ENCODE results near the gene MGAT3.
A peak's percentile ranks its signal among the peaks of the same experiment; 100 is the strongest.
"Not testable (repeated sequence)": the region's sequence is repeated elsewhere in the genome, so short reads cannot be mapped to it uniquely, and the experiment has no call there.

Gene MGAT3

DNA sequence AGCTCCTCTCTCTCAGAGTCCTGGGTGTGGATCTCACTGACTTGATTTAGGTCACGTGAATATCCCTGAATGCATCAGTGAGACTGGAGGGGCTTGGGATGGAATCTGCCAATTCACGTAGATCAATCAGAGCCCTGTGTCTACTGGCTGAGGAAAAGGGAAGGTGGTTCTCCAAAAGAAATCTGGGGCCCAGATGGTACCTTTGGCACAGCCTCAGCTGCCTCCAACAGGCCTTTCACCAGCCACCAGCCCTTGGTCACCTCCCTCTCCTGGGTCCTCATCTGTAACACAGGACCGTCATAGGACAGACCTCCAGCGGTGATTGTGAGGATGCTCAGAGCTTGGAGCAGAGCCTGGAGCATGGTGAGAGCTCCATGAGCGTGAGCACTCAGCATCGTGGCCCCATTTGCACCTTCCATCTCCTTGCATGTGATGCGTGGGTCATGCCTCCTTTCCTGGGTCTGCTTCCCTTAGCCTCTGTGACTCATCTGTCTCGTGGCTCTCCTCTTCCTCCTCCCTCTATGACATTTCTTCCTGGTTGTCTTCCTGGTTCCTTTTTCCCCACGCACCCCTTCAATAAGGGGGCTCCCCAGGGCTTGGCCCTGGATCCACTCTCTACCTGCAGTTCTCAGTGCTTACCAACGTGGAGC, 37.8 kb downstream of the MGAT3 start:
- DNase-seq, result no peak

DNA sequence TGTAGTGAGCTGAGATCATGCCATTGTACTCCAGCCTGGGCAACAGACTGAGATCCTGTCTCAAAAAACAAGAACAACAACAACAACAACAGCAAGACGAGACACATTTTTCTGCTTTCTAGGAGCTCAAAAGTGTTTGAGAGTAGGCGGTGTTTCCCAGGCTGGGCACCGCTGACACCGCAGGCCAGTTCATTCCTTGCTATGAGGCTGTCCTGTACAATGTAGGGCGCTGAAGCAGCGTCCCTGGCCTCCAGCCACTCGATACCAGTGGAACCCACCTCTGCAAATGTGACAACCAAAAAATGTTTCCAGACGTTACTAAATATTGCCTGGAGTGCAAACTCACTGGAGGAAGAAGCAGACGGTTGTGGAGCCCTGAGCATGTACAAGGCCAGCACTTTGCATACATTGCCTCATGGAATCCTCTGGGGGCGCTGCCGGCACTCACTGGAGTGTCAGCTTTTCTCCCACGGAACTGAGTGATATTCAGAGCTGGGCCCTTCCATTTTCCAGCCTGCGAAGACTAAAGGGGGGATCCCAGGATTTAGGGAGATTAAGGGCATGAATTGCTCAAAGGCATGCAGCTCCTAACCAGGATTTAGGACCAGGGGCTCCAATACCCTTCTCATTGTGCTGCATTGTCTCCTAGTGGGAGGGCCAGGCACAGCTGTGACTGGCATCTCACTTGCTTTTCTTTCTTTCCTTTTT, 39.5 kb downstream of the MGAT3 start:
- peak; percentile 13 for DNase-seq

DNA sequence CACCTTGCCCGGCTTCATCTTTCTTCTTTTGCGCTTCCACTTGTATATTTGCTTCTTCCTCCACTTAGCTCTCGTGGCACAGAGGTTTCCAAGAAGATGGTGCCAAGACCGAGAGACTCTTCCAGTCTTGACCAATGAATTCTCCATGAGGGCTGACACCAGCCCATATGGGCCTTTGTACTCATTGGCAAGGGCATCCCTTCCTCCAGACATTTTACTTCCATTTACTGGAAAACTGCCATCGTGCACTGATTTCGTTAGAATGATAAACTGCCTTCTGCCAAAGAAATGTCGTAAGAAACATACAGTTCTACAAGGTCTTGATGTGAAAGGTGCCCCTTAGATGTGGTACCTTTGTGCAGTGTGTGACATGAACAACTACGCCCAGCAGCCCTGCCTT, 40.6 kb downstream of the MGAT3 start:
- no peak for DNase-seq

DNA sequence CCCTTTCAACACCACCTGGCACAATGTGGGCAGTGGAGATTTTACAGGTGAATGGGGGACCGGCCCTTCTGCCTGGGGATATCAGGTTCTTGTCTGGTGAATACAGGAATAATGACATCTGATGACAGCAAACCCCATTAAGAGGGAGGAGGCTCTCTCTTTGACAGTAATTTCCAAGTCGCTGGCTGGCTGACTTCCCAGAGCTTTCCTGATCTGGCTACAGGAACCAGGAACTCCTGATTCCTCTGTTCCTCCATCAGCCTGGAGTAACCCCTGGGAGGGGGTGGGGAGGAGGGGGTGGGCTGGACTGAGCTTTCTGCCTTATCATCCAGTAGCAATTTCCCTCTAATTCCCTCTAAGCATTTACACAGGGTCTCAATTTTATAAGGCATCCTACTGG, 41.6 kb downstream of the MGAT3 start:
- DNase-seq, result no peak

DNA sequence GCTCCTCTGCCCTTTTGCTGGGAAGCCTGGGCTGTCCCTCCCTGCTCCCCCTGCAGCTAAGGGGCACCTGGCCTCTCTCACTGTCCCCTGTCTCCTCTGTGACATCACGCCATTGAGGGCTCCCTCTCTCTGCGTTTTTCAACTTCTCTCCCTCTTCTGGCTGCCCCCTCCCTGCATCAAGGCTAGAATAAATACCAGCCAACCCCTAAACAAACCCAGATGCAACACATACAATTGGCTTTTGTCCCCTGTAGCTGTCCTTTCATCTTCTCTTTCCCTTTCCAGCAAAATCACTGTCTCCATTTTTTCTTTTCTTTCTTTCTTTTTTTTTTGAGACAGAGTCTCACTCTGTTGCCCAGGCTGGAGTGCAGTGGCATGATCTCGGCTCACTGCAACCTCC, 42.0 kb downstream of the MGAT3 start:
- DNase-seq, result no peak

DNA sequence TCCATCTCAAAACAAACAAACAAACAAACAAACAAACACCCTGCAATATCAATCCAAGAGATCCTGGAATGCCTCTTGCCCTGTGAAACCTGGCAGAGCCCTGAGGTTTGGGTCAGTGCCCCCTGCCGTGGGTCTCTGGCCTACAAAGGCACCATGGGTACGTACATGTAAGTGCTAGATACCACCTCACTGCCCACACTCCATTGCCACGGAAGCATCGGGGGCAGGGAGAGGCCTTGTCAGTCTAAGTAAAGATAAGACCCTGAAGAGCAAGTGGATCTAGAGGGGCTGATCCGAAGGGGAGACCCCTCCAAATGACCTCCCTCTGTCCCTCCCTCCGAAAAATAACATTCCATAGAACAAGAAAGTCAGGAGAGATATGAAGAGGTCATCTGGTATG, 43.3 kb downstream of the MGAT3 start:
- DNase-seq, result no peak

DNA sequence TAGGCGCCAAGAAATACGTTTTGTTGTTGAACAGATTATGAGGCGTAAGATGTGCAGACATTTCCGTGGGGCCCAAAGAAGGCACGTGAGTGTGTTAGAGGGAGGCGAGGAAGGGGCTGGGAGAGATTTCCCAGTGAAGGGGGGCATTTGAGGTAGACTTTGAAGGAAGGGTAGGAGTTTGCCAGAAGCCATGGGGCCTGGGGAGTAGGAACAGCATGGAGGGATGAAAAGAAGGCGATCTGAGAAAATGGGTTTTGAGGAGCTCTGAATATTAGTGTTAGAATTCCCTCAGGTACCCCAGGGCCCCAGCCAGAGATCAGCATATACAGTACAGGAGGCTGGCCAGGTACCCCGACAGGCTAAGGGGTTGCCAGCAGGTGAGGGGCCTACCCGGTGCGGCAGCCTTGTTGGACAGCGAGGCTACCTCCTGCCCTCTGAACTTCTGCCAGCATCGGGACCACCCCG, 44.9 kb downstream of the MGAT3 start:
- no peak for DNase-seq

DNA sequence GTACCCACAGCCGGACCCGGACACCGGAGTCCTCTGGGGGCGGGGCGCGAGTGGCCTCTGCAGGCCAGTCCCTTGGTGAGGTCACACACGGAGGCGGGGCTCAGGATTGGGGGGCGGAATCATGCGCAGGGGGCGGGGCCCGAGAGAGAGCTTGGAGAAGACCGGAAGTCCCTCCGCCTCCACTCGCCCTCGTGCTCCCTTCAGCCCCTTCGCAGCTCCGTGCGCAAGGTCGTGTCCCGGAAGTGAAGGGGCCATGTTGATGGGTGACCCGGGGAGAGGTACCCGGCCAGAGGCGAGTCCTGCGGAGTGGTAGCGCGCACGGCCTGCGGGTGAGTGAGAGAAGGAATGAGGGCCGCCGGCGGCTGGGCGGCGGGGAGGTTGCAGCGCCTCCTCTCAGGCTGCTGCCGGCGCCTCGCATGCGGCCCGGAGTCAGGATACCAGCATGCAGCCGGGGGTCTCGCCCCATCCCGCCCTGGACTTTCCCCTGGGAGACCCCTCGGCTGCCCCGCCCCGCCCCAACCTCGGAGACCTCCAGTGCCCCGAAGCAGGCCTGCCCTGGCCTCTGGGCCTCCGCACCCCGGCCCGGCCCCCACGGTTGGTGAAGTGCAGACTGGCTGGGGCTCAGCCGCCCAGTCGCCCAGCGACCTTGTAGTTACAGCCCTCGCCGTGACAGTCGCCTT, 45.4 kb downstream of the MGAT3 start, which contains the start of gene MIEF1:
Gene MIEF1, plus strand, starts transcription at position 182 of the 680 bp plus-strand sequence. CDS start 9,005 bp downstream, outside the sequence.
- peak; percentile 67 for DNase-seq

DNA sequence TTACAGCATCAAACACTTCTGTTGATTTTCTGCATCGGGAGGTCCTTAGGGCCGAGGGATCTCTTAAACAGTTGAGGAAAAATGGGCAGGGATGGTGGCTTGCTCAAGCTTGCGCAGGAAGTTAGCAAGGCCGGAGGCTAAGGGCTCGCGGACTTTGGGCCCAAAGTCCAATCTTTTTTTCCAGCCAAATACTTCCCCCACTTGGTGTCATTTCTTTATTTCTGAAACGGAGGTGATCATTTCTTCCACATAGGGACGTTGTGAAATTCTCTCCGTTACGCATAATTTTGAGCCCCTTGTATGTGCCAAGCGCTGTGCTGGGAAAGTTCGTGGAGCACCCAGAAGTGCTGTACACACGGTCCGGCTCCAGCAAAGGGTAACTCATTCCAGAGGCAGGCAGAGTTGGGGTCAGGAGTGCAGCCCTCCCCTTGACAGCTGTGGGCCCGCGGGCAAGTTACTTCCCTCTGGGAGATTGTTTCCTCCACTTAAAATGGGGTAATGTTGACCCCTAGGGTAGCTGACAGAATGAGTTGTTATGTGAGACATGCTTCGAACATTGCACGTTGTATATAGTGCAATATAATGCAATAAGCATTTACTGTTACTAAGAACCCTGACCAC, 46.1 kb downstream of the MGAT3 start:
- DNase-seq, result no peak

DNA sequence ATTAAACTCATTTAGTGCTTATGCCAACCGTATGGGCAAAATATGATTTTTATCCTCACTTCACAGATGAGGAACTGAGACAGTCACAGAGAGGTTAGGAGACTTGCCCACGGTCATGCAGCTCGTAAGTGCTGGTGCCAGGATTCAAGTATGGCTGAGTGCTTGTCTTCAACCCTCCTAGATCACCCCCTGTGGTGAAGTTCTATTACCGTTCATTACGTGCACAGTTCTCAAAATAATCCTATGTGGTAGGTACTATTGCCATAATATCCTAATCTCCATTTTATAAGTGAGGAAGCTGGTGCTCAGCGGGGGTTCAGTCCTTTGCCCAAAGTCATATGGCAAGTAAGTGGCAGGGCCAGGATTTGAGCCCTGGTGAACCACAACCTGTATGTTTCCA, 46.8 kb downstream of the MGAT3 start:
- no peak for DNase-seq

DNA sequence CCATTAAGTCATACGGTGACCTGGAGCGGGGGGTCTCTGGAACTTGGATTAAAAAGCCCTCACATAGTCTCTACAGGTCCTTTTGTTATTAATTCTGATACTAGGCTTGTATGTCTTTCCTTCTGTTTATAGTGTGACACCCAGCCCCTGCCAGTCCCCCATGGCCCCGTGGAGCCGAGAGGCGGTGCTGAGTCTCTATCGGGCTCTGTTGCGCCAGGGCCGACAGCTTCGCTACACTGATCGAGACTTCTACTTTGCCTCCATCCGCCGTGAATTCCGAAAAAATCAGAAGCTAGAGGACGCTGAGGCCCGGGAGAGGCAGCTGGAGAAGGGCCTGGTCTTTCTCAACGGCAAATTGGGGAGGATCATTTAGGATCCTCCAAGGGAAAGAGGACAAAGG, 47.3 kb downstream of the MGAT3 start:
- DNase-seq, result no peak

DNA sequence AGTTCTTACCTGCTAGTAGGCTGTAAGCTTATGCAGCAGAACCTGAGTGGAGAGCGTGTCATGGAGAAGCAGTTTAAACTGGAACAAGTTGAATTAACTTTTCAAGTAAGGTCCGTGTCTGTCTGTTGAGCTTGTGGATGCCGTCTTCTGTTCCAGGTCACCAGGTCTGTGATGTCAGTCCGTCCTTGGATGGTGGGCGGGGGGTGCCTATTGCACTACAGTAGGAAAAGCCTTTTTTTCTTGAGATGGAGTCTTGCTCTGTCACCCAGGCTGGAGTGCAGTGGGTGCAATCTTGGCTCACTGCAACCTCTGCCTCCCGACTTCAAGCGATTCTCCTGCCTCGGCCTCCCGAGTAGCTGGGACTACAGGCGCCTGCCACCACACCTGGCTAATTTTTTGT, 50.2 kb downstream of the MGAT3 start:
- DNase-seq, result not testable (repeated sequence)

DNA sequence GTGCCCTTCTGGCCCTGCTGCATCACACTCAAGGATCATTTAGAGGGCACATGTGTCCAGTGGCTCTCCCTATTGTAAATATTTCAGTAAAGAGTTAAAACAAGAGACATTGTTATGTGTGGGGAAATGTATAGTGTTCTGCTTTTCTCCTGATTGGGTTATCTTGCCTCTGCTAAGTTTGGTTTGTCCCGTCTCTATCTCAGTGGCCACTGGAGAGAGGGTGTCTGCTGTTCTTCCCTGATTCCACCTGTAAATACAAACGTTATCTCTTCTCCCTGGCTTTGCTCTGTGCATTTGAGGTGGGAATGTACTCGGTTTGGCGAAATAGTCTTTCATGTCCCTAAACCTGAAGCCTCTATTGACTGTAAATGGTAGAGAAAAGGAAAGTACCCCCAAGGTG, 51.6 kb downstream of the MGAT3 start:
- no peak for DNase-seq

DNA sequence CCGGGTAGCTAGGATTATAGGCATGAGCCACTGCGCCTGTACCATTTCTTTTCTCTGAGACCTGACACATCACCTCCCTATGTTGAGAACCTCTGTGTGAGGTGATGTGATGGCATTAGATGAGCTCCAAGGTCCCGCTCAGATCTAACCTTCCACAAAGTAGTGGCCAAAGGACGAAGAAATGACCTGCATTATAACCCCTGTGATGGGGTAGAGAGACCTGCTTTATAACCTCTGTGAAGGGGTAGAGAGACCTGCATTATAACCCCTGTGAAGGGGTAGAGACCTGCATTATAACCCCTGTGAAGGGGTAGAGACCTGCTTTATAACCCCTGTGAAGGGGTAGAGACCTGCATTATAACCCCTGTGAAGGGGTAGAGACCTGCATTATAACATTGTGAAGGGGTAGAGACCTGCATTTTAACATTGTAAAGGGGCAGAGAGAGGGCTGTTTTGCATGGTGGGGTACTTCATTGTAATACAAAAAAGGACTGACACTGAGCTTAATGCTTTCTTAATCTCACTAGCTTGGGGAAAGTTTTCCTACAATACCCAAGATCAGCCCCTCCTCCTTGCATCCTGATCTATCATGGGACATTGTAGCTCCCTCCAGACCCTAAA, 53.8 kb downstream of the MGAT3 start:
- DNase-seq, result no peak

DNA sequence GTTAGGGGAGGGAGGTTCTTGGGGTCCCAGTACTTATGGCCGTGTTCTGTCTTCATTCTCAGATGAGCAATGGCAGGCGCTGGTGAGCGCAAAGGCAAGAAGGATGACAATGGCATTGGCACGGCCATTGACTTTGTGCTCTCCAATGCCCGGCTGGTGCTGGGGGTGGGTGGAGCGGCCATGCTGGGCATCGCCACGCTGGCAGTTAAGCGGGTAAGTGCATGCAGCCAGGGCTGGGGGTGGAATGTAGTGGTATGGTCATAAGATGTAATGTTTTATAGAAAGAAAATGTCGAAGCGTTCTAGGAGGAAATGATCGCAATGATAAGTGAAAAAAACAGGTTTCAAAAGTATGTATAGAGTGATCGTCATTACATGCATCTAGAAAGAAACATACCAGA, 54.4 kb downstream of the MGAT3 start:
- no peak for DNase-seq

DNA sequence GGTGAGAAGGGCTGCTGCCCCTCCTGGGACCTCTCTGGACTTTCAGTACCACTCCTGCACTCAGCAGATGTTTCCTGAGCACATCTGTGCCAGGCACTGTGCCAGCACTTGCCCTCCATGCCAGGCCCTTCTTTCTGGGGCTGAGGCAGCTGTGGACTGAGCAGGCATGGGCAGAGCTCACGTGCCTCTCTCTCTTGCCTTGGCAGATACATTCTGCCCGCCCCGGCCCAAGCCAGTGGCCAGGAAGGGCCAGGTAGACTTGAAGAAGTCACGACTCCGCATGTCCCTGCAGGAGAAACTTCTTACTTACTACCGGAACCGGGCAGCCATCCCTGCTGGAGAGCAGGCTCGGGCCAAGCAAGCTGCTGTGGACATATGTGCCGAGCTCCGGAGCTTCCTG, 55.2 kb downstream of the MGAT3 start:
- DNase-seq, result no peak

DNA sequence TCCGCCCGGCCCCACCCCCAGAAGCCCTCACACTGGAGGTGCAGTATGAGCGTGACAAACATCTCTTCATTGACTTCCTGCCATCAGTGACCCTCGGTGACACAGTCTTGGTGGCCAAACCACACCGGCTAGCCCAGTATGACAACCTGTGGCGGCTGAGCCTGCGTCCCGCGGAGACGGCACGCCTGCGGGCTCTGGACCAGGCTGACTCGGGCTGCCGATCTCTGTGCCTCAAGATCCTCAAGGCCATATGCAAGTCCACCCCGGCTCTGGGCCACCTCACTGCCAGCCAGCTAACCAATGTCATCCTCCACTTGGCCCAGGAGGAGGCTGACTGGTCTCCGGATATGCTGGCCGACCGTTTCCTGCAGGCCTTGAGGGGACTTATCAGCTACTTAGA, 57.0 kb downstream of the MGAT3 start:
- no peak for DNase-seq

DNA sequence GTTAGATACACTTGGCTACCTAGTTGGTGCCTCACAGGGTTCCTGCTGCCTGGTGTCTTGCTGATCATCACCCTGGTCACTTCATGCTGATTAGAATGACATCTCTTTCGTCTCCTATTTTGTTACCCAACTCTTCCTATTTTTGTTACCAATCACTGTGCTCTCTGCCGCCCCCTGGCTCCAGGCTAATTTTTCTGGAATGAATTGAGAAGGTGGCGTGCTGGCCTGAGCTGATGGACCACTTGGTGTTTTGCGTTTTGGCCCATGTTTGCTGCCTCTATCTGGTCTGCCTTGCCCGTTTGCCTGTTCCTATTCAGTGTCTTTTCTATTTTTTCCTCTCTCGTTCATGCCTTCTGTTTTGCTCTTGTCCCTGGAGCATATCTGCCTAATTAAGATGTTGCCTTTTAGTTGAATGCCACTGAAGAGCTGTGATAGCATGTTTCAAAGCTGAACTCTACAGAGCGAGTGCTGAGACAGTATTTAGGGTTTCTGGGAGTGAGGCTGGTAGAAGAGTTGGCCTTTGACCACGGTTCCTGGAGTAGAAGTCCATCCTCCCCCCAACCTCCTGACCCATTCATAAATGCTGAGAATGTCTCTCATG, 57.7 kb downstream of the MGAT3 start:
- no peak for DNase-seq

DNA sequence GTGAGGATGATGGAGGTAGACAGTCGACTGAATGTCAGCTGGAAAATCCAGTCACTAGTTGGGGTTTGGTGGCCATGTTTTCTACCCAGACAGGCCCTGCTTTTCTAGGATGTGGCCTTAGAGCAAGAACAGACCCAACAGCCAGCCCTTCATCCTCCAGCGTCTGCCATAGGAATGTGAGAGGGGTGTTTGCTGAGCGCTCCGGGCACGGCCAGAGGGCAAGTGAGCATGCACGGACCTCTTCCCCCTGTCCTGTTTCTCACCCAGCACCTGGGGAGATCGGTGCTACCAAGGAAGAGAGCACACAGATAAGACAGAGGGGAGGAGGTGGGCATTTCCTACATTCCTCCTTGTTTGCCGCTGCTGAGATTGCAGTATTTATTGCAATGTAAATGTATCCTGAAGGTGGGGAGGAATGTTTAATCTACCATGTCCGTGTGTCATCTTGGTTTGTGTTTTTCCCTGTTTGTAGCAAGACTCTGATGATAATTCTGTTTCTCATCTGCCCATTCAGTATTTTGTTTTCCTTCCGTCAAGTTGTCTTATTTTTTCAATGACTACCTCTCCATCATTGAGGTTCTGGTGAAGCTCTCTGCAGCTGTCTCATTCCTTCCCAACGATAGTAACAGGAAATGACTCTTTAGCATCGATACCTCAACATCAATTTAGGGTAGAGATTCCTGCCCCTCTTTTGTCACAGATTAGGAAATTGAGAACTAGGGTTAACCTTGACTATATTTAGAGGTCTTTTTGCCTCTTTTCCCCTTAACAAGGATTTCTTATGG, 58.6 kb downstream of the MGAT3 start:
- no peak for DNase-seq

DNA sequence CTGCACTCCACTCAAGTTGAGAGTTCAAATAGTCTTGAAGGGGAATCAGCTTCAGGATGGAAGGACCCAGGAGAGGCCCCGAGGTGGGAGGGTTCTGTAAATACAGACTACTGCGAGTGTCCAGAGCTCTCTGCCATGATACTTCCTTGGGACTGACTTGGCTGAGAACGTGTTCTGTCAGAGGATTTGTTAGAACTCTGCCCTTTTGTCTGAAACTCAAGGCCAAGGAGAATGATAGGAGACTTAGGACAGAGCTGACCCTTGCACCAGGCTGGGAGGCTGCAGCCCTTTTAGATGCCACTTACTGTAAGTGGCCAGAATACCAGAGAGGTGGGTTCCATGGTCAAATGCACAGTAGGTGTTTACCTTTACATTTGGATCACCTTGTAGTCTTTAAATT, 60.7 kb downstream of the MGAT3 start:
- DNase-seq, result no peak

DNA sequence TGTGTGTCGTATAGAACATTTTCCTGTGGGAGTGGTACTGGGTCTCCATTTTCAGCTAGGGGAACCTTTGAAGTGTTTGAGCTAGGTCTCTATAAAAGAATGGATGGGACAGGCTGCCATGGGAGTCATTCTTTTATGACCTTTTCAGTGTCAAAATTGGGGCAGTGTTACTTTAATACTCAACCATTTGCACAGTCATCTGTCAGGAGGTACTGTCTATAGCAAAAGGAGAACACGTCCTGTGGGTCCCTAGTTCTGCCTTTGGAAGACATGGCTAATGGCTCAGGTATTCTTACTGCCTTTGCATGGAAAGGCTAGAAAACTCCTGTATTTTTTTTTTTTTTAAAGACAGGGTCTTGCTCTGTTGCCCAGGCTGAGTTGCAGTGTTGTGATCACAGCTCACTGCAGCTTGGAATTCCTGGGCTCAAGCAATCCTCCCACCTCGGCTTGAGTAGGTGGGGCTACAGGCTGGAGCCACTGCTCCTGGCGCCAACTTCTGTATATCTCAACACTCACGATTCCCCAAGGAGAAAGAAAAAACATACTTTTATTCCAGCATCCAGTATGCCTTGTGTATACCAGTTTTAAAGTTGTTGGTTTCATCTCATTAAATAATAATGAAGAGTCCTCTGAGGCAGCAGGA, 61.5 kb downstream of the MGAT3 start:
- no peak for DNase-seq
